HG03575 (cell line): ENCODE results near the gene STK24.

Source experiments
- ATAC-seq: cut with Tn5 transposase; IDR thresholded peaks from one replicate; pipeline ENCODE4 v1.9.1; 2021; ENCODE audit not compliant: unreplicated experiment, insufficient number of reproducible peaks, low FRiP score; ENCODE audit errors: extremely low read depth

The STK24 gene

DNA sequence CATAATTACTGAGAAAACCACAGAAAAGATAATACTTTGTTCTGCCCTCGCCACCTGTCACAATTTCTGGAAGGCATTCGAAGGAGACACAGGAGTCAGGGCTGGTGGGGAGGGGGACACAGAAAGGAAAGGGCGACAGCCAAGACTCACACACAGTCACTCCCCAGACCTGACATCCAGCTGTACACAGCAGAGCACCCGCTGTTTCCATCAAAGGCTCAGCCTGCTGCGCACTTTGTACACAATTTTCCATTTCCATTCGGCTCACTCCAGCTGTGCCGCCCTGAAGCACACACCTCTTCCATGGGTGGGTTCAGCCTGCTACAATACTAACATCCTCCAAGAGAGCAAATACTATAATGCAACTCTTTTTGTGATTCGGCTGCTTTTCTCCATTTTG, 38.0 kb downstream of the STK24 start:
- no peak for ATAC-seq

DNA sequence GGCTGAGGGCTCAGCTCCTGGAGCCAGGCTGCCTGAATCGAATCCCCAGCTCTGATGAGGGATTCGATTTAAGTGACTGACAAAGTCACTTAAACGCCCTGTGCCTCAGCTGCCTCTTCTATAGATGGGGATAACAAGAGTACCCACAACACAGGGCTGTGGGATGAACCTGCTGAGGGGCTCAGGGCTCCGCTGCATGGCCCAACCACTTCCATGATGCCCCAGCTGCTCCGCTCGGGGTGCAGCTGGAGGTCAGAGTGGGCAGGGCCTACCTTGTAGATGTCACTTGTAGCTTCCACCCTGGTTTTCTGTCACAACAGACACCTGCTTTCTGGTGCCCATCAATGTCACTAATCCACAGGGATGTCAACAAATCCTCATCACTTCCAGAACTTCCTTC, 39.2 kb downstream of the STK24 start:
- no peak for ATAC-seq

DNA sequence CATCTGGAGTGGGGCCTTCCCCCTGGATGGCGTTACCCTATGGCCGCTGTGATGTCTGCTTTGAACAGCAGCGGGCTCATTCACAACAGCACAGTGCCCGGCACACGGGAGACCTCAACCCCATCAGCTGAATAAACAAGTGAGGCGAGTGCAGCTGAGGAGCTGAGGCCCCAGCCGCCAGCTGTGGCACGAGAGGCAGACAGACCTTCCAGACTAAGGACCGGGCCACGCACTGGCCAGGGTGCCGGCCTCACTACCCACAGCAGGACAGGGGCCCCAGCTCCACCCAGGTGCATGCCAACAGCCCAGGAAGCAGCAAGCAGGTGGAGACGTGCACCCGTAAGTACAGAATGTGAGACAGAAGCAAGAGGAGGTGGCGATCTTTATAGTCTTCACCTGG, 39.6 kb downstream of the STK24 start:
- ATAC-seq = no peak

DNA sequence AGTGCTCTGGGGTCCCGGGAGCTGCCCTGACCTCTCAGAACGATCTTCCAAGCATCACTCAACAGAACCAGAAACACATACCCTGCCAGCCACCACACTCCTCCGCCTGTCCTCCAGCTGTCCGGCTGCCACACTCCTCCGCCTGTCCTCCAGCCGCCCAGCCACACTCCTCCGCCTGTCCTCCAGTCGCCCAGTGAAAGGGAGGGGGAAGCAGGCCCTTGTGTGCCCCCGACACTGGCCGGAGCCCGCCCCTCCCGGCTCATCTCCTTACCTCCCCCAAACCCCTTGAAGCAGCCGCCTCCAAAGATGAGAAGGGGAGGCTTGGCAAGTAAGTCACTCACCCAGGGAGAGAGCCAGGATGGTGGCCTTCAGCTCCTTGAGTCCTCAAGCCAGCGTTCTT, 40.2 kb downstream of the STK24 start:
- no peak for ATAC-seq

GRCh38 chr13:98535501-98536354, 41.2 kb downstream of the STK24 start:
- no peak for ATAC-seq

- no peak for ATAC-seq
Observed at GRCh38 chr13:98534821-98535220, 42.1 kb downstream of the STK24 start.

- no peak for ATAC-seq
Observed at GRCh38 chr13:98533912-98534311, 43.0 kb downstream of the STK24 start.

DNA sequence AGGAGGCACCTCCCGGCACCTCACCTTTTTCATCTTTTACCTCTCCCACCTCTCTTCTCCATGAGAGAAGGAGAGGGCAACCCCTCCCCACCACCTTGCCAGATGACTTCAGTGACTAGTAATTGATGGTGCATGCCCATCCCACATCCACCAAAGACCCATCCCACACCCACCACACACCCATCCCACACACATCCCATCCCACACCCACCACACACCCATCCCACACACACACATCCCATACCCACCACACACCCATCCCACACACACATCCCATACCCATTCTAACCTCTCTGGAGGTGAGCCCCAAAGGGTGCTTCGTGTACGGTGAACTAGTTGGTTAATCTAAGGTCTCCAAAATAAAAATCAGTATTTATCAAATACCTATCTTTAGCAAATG, 44.7 kb downstream of the STK24 start:
- ATAC-seq = no peak

GRCh38 chr13:98530217-98530616, 46.7 kb downstream of the STK24 start:
- no peak for ATAC-seq

- ATAC-seq = no peak
Observed at GRCh38 chr13:98529171-98529570, 47.7 kb downstream of the STK24 start.

GRCh38 chr13:98528663-98529064, 48.2 kb downstream of the STK24 start:
- ATAC-seq = no peak

GRCh38 chr13:98527526-98527925, 49.4 kb downstream of the STK24 start:
- no peak for ATAC-seq

DNA sequence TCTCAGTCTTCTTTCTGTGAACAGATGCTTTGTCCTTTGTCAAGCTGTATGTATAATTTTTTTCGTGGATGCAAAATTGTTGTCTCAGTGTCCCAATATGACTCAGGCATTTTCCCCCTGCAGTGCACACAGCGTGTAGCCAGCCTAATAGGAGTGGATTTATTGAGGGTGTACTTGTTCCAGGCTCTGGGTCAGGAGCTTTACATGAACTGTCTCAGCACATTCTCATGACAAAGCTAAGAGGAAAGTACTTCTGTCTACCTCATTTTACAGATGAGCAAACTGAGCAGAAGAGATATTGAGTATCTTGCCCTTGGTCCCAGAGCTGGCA, 50.8 kb downstream of the STK24 start:
- no peak for ATAC-seq

DNA sequence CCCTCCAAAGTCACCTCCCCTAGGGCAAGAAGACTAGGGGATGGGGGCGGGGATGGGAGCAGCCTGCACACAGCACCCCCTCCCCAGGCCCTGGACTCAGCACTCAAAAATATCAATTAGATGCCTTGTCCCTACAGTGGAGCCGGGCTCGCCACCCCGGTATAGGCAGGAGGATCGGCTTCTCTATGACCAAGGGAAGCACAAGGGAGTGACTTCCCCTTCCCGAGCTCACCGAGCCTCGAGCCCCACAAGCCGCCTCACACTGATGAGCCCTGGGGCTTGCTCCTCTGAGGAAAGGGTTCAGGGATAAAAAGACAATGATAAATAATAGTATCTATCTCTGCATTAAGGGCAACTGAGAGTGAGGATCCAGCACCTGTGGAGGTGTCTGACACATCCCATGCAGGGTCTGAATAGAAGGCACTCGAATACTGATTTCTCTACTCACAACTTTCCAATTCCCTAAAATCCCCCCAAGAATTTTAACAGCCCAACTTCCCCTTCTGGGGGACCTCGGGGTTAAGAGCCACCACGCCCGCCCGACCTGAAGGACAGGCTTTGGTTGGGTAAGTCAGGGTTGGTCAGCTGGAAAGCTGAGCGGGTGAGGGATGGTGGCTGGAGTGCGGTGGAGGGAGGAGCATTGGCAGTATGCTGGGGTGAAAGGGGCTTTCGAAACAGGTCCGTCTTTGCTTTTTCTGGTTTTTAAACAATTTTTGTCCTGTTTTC, 51.3 kb downstream of the STK24 start:
- no peak for ATAC-seq

DNA sequence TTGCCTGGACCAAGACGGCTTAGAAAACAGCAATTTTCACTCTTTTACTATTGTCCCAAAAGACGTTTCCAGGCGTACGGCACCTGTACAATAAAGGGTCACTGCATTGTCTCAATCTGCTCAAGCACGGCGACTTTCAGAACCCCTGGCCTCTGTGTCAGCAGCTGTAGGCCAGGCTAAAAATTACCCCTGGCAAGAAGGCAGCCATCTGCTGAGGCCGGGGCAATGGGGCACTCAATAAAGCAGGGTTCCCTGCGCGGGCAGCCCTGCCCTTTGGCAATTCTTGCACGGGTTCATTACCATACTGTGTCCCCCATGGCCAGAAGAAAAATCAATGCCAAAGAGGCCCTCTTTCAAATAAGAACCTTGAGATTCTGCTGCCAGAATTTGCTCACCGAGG, 52.1 kb downstream of the STK24 start:
- no peak for ATAC-seq

- no peak for ATAC-seq
Observed at GRCh38 chr13:98524391-98524790, 52.5 kb downstream of the STK24 start.

DNA sequence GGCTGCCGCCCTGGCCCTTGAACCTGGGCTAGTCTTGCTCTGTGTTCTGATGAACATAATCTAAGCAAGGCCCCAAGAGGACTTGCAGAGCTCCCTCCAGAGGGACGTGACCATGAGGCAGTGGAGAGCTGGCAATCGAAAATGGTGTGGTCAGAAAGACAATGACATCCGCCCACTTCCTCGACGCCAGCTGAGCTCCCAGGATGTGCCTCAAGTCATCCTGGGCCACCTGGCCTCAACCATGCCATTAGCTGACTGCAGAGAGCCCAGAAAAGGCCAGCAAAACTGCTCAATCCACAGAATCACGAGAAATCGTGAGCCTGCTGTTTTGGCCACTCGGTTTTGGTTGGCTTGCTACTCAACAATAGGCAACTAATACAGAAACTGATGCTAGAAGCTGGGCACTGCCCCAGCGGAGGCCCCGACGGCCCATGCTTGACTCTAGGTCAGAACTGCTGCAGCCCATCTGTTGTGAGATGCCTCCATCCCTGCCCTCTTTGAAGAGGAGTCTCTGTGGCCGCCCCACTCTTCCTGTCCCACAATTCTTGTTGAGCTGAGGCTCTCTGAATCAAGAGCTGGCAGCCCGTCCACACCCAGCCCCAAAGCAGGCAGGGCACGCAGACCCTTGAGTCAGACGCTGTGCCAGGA, 53.3 kb downstream of the STK24 start:
- ATAC-seq = no peak

GRCh38 chr13:98522371-98522770, 54.5 kb downstream of the STK24 start:
- ATAC-seq = no peak

- ATAC-seq = no peak
Observed at GRCh38 chr13:98521461-98522247, 55.3 kb downstream of the STK24 start.
